Adrenal gland (tissue), 5 donors: ENCODE results near the gene NOC3L.
"Not testable (repeated sequence)": the region's sequence is repeated elsewhere in the genome, so short reads cannot be mapped to it uniquely, and the experiment has no call there.

Experiments
- POLR2A ChIP-seq, 2 donors: fragments of 450-650 bp; IDR thresholded peaks; one replicate each; pipeline ENCODE4 v1.6.1; 2017; ENCODE audit warnings: antibody characterized with exemption in 2 of 2, mild to moderate bottlenecking in 2 of 2, moderate library complexity in 1 of 2
- TF ChIP-seq, protein P1 (sequence below), 6 experiments: fragments of 450-650 bp in 4 of 6; fragments of 200-600 bp in 2 of 6; sonication (generic) in 1 of 6; IDR thresholded peaks; 1 replicate in 5 of 6; 2 replicates in 1 of 6; pipeline versions ENCODE4 v1.5.1 to v1.8.0; 2016 to 2021; ENCODE audit warnings: antibody characterized with exemption in 6 of 6, mild to moderate bottlenecking in 2 of 6, moderate library complexity in 1 of 6
- donor health status: DM: no; HTN: no; CAD: no.

DNA sequence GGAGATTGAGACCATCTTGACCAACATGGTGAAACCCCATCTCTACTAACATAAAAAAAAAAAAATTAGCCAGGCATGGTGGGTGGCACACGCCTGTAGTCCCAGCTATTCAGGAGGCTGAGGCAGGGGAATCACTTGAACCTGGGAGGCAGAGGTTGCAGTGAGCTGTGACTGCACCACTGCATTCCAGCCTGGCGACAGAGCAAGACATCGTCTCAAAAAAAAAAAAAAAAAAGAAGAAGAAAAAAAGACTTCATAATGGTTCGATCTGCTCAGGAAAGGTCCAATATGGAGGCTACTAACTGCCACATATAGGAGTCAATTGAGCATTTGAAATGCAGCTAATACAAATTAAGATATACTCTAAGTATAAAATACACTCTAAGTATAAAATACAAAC lies 12.2 kb downstream of the NOC3L start:
- TF ChIP-seq, protein P1, sequence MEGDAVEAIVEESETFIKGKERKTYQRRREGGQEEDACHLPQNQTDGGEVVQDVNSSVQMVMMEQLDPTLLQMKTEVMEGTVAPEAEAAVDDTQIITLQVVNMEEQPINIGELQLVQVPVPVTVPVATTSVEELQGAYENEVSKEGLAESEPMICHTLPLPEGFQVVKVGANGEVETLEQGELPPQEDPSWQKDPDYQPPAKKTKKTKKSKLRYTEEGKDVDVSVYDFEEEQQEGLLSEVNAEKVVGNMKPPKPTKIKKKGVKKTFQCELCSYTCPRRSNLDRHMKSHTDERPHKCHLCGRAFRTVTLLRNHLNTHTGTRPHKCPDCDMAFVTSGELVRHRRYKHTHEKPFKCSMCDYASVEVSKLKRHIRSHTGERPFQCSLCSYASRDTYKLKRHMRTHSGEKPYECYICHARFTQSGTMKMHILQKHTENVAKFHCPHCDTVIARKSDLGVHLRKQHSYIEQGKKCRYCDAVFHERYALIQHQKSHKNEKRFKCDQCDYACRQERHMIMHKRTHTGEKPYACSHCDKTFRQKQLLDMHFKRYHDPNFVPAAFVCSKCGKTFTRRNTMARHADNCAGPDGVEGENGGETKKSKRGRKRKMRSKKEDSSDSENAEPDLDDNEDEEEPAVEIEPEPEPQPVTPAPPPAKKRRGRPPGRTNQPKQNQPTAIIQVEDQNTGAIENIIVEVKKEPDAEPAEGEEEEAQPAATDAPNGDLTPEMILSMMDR (IDR thresholded peaks at IDR 0.05) = not testable (repeated sequence)
- not testable (repeated sequence) for TF ChIP-seq POLR2A (IDR thresholded peaks at IDR 0.05)
